COLO829 (cell line): ENCODE results near the gene AP2A1.
A peak's percentile ranks its signal among the peaks of the same experiment; 100 is the strongest.

Experiments used
- DNase-seq: peaks from one replicate; pipeline ENCODE4 v3.0.0; 2012; ENCODE audit warnings: low spot score

Gene AP2A1

GRCh38 chr19:49793561-49793840 lies 26.7 kb downstream of the AP2A1 start:
- DNase-seq, result no peak

DNA sequence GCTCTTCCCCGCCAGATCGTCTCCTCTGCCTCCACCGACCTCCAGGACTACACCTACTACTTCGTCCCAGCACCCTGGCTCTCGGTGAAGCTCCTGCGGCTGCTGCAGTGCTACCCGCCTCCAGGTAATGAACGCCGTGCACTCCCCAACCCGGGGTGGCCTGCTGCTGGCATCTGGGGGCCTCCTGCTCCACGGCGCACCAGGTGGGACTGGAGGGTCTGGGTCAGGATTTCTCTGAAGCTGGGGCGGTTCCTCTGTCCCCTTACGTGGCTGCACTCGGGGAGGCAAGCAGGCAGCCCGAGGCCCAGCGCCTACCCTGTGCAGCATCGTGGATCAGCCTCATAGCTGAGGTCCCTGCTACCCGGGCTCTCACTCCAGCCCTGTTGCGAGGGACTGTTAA lies 28.8 kb downstream of the AP2A1 start:
- no peak for DNase-seq

- DNase-seq, result no peak
These were observed 31.8 kb downstream of the AP2A1 start for GRCh38 chr19:49798574-49798973.

GRCh38 chr19:49799271-49799797 lies 32.5 kb downstream of the AP2A1 start:
- no peak for DNase-seq

DNA sequence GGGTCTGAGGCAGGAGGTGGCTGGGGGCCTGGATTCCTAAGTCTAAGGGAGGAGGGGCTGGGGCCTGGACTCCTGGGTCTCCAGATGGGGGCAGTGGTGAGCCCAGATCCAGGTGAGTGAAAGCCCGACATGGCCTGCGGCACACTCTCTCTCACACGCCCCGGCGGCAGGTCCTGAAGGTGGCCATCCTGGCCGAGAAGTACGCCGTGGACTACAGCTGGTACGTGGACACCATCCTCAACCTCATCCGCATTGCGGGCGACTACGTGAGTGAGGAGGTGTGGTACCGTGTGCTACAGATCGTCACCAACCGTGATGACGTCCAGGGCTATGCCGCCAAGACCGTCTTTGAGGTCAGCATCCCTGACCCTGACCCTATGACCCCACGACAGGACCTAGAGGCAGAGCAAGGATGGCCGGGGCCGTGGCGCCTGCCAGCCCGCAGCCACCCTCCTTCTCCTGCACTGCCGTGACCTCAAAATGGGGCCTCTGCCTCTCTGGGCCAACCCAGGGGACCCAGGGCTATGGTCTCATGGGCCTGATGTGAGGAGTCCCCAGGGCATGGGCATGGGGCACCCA lies 33.1 kb downstream of the AP2A1 start:
- DNase-seq, result no peak

DNA sequence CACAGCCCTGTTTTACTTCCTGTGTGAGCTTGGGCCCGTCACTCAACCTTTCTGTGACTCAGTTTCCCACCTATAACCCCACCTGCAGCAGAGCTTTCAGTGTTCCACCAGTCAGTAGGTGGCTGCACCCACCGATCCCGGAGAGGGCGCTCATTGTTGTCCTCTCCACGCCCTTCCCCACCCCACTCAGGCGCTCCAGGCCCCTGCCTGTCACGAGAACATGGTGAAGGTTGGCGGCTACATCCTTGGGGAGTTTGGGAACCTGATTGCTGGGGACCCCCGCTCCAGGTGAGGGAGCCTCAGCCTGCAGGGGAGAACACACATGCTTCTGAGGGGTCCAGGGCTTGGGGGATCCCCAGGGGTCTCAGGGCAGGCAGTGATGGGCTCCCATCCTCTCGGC lies 34.0 kb downstream of the AP2A1 start:
- DNase-seq, result no peak

DNA sequence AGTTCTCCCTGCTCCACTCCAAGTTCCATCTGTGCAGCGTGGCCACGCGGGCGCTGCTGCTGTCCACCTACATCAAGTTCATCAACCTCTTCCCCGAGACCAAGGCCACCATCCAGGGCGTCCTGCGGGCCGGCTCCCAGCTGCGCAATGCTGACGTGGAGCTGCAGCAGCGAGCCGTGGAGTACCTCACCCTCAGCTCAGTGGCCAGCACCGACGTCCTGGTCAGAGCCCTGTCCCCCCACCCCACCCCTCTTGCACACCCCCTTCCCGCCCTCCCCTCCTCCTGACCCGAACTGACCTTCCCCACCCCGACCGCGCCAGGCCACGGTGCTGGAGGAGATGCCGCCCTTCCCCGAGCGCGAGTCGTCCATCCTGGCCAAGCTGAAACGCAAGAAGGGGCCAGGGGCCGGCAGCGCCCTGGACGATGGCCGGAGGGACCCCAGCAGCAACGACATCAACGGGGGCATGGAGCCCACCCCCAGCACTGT lies 34.6 kb downstream of the AP2A1 start:
- DNase-seq, result no peak

DNA sequence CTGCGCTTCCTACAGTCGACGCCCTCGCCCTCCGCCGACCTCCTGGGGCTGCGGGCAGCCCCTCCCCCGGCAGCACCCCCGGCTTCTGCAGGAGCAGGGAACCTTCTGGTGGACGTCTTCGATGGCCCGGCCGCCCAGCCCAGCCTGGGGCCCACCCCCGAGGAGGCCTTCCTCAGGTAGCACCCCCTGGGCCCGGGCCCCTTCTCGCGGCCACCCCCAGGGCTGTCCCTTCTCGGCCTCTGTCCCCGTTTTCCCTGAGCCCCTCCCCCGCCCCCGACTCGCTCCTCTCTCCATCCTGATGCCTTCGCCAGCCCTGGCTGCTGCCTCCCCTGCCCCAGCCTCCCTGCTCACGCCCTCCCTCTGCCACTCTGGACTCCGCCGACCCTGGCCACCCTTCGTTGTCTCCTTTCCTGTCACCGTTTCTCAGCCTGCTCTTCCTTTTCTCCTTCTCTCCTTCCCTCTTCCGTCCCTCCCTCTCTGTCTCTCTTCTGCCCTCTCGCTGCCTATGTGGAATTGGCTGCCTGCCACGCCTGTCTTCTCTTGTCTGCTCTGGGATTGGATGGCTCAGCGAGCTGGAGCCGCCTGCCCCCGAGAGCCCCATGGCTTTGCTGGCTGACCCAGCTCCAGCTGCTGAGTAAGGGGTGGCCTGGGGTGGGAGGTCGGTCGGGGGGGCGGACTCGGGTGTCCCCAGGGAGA lies 35.3 kb downstream of the AP2A1 start:
- no peak for DNase-seq

DNA sequence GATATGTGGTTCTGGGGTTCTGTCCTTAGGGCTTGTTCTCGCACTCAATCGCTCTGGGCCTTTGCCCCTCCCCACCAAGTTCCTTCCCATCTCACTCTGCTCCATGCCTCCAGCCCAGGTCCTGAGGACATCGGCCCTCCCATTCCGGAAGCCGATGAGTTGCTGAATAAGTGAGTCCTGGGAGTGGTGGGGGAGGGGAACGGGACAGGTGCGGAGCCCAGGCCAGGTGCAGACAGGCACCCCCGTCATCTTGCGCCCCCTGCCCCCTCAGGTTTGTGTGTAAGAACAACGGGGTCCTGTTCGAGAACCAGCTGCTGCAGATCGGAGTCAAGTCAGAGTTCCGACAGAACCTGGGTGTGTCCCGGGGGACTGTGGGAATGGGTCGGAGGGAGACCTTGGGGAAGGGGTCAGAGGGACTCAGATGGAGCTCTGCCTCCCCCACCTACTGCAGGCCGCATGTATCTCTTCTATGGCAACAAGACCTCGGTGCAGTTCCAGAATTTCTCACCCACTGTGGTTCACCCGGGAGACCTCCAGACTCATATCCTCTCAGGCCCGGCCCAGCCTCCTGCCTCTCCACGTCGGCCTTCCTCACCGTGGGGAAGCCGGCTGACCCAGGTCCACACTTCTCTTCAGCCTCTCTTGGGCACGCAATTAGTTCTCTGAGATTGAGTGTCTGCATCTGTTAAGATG lies 36.2 kb downstream of the AP2A1 start:
- DNase-seq, result no peak

GRCh38 chr19:49803529-49803856 lies 36.7 kb downstream of the AP2A1 start:
- DNase-seq, result no peak

DNA sequence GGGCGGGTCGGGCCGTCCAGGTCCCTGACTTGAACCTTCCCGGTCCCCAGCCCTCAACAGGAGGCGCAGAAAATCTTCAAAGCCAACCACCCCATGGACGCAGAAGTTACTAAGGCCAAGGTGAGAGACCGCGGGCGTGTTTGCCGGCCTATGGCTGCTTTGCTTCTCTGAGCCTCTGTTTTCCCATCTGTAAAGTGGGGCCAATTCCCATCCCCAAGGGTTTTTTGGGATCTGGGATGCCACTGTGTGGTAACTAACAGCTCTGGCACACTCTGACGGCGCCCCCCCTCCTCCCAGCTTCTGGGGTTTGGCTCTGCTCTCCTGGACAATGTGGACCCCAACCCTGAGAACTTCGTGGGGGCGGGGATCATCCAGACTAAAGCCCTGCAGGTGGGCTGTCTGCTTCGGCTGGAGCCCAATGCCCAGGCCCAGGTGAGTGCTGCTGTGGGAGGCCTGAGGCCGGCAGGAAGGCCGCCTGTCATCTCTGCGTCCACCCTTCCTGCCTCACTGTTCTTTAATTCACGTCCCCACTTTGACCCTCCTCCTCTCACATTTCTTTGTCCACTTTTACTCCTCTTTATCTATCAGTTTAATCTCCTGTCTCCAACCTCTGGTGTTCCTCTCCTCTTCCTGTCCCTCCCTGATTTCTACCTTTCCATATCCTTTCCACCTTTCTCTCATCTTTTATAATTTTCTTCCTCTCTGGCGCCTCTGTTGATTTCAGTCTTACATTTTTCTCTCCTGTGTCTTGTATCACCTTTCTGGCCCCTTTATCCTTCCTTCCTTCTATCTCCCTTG lies 39.2 kb downstream of the AP2A1 start:
- no peak for DNase-seq

GRCh38 chr19:49806620-49806959 lies 39.8 kb downstream of the AP2A1 start:
- no peak for DNase-seq

GRCh38 chr19:49807058-49807903 lies 40.5 kb downstream of the AP2A1 start:
- no peak for DNase-seq

DNA sequence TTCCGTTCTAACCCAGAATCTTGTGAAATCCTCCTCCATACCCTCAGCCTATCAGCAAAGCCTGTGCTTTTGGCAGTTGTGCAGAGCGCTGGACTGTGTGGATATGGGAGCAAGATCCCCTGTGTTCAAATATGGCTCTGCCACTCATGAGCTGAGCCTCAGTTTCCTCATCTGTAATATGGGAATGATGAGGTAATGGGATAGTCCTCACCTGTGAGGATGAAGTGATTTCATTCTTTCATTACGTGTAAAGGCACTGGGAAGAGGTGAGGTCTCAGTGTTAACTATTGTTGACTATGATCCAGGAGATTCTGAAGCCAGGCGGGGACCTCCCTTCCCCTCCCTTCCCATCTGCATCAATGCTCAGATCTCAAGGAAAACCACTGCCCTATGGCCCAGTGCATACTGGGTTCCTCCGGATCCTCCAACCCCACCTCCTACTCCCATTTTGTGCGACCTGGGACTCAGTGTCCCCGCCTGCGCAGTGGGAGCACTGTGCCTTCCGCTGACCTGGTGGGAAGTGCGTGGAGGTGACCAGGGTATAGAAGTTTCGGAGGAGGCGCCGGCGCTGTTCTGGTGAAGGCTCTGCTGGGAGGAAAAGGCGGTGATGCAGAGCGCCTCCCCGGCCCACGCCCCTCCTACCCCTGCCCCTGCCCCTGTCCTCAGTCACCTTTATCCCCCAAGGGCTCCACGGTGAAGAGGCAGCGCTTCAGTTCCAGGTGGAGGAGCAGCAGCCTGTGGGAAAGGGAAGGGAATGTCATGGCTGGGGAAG lies 41.3 kb downstream of the AP2A1 start:
- DNase-seq, result no peak

DNA sequence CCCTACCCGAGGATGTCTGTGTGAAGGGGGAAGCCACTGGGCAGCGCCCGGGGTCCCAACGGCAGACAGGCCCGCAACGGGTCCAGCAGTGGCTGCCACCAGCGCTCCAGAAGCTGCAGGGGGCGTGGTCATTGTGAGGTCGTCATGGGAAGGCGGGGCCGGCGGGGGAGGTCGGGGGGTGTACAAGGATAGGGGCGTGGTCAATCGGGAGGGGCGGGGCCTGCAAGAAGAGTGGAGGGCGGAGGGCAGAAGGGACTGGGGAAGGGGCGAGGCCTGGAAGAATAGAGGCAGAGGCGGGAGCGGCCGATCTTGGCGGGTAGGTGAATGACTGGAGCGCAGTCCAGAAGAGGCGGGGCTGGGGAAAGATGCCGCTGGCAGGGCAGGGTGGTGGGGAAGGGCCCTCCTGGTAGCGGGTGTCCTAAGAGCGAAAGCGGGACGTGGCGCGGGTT lies 41.9 kb downstream of the AP2A1 start:
- DNase-seq, result peak; percentile 90

DNA sequence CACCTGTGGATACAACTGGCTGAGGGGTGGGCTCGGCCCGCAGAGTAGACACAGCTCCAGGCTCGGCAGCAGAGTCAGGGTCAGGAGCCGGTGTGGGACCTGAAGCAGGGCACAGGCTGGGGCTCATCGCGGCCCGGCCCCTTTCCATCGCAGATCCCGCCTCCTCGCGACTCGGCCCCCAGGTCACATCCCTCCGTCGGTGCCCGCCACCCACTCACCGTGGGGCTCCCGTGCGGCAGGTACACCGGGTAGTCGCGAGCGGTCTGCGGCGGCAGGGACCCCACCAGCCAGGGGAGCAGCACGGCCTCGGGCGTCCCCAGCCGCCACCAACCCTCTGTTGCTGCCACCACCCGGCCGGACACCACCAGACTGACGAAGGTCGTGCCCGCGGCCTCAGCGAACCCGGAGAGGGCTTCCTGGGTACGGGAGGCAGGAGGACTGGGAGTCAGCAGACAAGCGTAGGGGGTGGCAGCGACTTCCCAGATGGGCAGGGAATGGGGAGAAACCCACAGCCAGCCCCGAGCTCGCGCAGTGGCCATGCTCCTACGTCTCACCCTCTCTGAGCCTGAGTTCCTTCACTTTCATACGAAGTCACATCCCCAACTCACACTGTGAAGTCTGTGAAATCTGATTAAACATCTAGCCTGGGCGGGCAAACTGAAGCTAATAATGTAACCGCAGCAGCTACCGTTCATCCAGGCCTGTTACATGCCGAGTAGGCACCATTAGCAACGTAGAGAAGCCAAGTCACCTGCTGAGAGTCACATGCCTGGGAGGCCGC lies 42.5 kb downstream of the AP2A1 start:
- DNase-seq, result no peak

GRCh38 chr19:49809941-49810389 lies 43.2 kb downstream of the AP2A1 start:
- DNase-seq, result no peak

GRCh38 chr19:49811328-49811727 lies 44.5 kb downstream of the AP2A1 start:
- no peak for DNase-seq

DNA sequence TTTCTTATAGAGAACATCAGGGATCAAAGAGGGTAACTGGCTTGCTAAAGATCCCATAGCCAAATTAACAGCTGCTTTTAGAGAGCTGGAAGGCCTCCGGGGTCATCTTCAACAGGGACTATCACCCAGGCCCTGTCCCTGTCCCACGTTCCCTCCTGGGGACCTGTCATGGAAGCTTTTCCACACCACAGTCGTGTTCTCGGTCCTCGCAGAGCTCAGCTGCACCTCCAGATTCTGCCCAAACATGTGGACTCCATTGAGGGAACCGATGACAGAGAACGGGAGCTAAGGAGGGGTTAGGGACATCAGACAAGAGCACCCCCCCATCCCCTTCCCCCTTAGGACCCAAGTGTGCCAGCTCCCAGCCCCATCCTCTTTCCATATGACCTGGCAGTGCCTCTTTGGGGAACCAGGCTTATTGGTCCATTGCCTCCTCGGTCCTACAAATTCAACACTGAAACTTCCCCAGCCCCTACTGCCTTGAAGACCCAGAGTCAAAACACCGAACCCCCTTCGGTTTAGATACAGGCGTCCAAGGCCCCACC lies 45.7 kb downstream of the AP2A1 start:
- no peak for DNase-seq
